ENCODE data around the gene DEPDC4. TPM values are rescaled to one million over a fixed set of nuclear protein-coding genes. Genes with fewer than 3 reads are reported as not detected.
"Not testable (repeated sequence)": the region's sequence is repeated elsewhere in the genome, so short reads cannot be mapped to it uniquely, and the experiment has no call there.

The DEPDC4 gene
- total RNA-seq, 4 donors from 2014 or later, result not detected

- peak in 1 of 2 donors; percentile 57 for DNase-seq (ENCODE audit: low spot score in 2 of 2)
- H3K4me3 ChIP-seq (ENCODE audit: low read depth, poor library complexity, severe bottlenecking), result no peak overlapping the region
- 56 to 61% methylated on average over 4 of the region's 4 CpGs for WGBS, 2 donors
- intact Hi-C loops (cut with DNase I; ENCODE audit: low total_unique reads), result loop anchor here (10.0 kb wide), 1 partner anchor 495 kb away; no protein-coding TSS in a partner anchor
- TF ChIP-seq CTCF (IDR thresholded peaks at IDR 0.05) (no peak), POLR2A (IDR thresholded peaks at IDR 0.05) (no peak)
These were observed 37.0 kb downstream of the DEPDC4 start for GRCh38 chr12:100229876-100230275.

- 79 to 85% methylated on average over 5 of the region's 5 CpGs for WGBS, 2 donors
- DNase-seq (ENCODE audit: low spot score in 2 of 2), result no peak
- TF ChIP-seq CTCF (IDR thresholded peaks at IDR 0.05) (no peak), POLR2A (IDR thresholded peaks at IDR 0.05) (no peak)
- no peak overlapping the region for H3K4me3 ChIP-seq (ENCODE audit: low read depth, poor library complexity, severe bottlenecking)
- intact Hi-C loops (cut with DNase I; ENCODE audit: low total_unique reads), result no loop called here
These were observed 37.7 kb downstream of the DEPDC4 start for GRCh38 chr12:100229036-100229635.

- H3K4me3 ChIP-seq (ENCODE audit: low read depth, poor library complexity, severe bottlenecking), result no peak overlapping the region
- intact Hi-C loops (cut with DNase I; ENCODE audit: low total_unique reads), result no loop called here
- TF ChIP-seq CTCF (IDR thresholded peaks at IDR 0.05) (no peak), POLR2A (IDR thresholded peaks at IDR 0.05) (no peak)
- no peak for DNase-seq (ENCODE audit: low spot score in 2 of 2)
These were observed 41.4 kb downstream of the DEPDC4 start for GRCh38 chr12:100225491-100225890.

DNA sequence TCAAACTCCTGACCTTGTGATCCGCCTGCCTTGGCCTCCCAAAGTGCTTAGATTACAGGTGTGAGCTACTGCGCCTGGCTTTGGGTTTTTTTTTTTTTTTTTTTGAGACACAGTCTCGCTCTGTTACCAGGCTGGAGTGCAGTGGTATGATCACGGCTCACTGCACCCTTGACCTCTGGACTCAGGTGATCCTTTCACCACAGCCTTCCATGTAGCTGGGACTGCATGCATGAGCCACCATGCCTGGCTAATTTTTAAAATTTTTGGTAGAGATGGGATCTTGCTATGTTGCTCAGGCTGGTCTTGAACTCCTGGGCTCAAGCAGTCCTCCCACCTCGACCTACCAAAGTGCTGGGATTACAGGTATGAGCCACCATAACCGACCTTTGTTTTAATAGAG is 44.7 kb downstream of the DEPDC4 start:
- WGBS, 2 donors, result 96 to 98% methylated on average over 6 of the region's 6 CpGs

DNA sequence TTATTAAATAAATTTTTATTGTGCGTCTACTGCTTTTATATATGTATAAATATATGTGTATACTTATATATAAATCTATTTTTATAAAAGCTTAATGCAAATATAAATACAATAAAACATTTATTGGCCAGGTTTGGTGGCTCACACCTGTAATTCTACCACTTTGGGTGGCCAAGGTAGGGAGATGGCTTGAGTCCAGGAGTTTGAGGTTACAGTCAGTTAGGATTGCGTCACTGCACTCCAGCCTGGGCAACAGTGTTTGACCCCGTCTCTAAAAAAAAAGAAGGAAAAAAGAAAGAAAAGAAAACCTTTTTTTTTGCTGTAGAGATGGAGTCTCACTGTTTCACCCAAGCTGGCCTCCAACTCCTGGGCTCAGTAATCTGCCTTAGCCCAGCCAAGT is 45.4 kb downstream of the DEPDC4 start:
- 87 to 90% methylated on average over 3 of the region's 3 CpGs for WGBS, 2 donors
- no peak for TF ChIP-seq POLR2A (IDR thresholded peaks at IDR 0.05)
- no peak for TF ChIP-seq CTCF (IDR thresholded peaks at IDR 0.05)
- H3K4me3 ChIP-seq (ENCODE audit: low read depth, poor library complexity, severe bottlenecking), result no peak overlapping the region
- intact Hi-C loops (cut with DNase I; ENCODE audit: low total_unique reads), result no loop called here
- no peak for DNase-seq (ENCODE audit: low spot score in 2 of 2)

More for the DNA sequence above, 44.7 kb downstream of the DEPDC4 start:
- H3K4me3 ChIP-seq (ENCODE audit: low read depth, poor library complexity, severe bottlenecking); DNase-seq (ENCODE audit: low spot score in 2 of 2); intact Hi-C loops (cut with DNase I; ENCODE audit: low total_unique reads): not testable (repeated sequence)

GRCh38 chr12:100219328-100220109 is 47.4 kb downstream of the DEPDC4 start:
- intact Hi-C loops (cut with DNase I; ENCODE audit: low total_unique reads), result no loop called here
- H3K4me3 ChIP-seq (ENCODE audit: low read depth, poor library complexity, severe bottlenecking), result no peak overlapping the region
- WGBS, 2 donors, result 90 to 92% methylated on average over 5 of the region's 5 CpGs
- TF ChIP-seq CTCF (IDR thresholded peaks at IDR 0.05) (no peak), POLR2A (IDR thresholded peaks at IDR 0.05) (no peak)
- DNase-seq (ENCODE audit: low spot score in 2 of 2), result no peak
